ENCODE data around the gene ZFC3H1.

Gene ZFC3H1

GRCh38 chr12:71652656-71653055 is 11.0 kb downstream of the ZFC3H1 start:
- Histone ChIP-seq H3K27me3 (ENCODE audit: low read depth, low read length) (no peaks in the 10 kb centered on the region), H3K4me3 (ENCODE audit: low read depth in 1 of 2, low read length in 2 of 2) (no peak overlapping the region), H3K9me3 (ENCODE audit: control insufficient read depth in 1 of 2, low read length in 2 of 2) (no peaks in the 10 kb centered on the region), H3K4me1 (ENCODE audit: control insufficient read depth in 1 of 2, insufficient read depth in 2 of 2, low read length in 2 of 2) (peaks cover 0 to 15% of the 10 kb centered on the region in 2 donors), H3K36me3 (ENCODE audit: control insufficient read depth in 1 of 2, insufficient read depth in 2 of 2, low read length in 2 of 2) (peaks cover 0 to 16% of the 10 kb centered on the region in 2 donors), H3K27ac (ENCODE audit: low read length) (no peak overlapping the region)

- Histone ChIP-seq H3K27me3 (ENCODE audit: low read depth, low read length) (no peaks in the 10 kb centered on the region), H3K4me3 (ENCODE audit: low read depth in 1 of 2, low read length in 2 of 2) (no peak overlapping the region), H3K4me1 (ENCODE audit: control insufficient read depth in 1 of 2, insufficient read depth in 2 of 2, low read length in 2 of 2) (peaks cover 0 to 6% of the 10 kb centered on the region in 2 donors), H3K36me3 (ENCODE audit: control insufficient read depth in 1 of 2, insufficient read depth in 2 of 2, low read length in 2 of 2) (peaks cover 8 to 32% of the 10 kb centered on the region in 2 donors), H3K9me3 (ENCODE audit: control insufficient read depth in 1 of 2, low read length in 2 of 2) (no peaks in the 10 kb centered on the region), H3K27ac (ENCODE audit: low read length) (no peak overlapping the region)
These were observed 14.2 kb downstream of the ZFC3H1 start for GRCh38 chr12:71649401-71649800.

GRCh38 chr12:71648537-71648936 is 15.1 kb downstream of the ZFC3H1 start:
- H3K27me3 ChIP-seq (ENCODE audit: low read depth, low read length) = no peaks in the 10 kb centered on the region
- H3K4me1 ChIP-seq (ENCODE audit: control insufficient read depth in 1 of 2, insufficient read depth in 2 of 2, low read length in 2 of 2) = peaks cover 0 to 6% of the 10 kb centered on the region in 2 donors
- peaks cover 17 to 41% of the 10 kb centered on the region in 2 donors for H3K36me3 ChIP-seq (ENCODE audit: control insufficient read depth in 1 of 2, insufficient read depth in 2 of 2, low read length in 2 of 2)
- H3K4me3 ChIP-seq (ENCODE audit: low read depth in 1 of 2, low read length in 2 of 2) = no peak overlapping the region
- H3K9me3 ChIP-seq (ENCODE audit: control insufficient read depth in 1 of 2, low read length in 2 of 2) = no peaks in the 10 kb centered on the region
- no peak overlapping the region for H3K27ac ChIP-seq (ENCODE audit: low read length)

- no peak overlapping the region for H3K4me3 ChIP-seq (ENCODE audit: low read depth in 1 of 2, low read length in 2 of 2)
- H3K9me3 ChIP-seq (ENCODE audit: control insufficient read depth in 1 of 2, low read length in 2 of 2) = no peaks in the 10 kb centered on the region
- H3K27ac ChIP-seq (ENCODE audit: low read length) = no peak overlapping the region
- no peaks in the 10 kb centered on the region for H3K27me3 ChIP-seq (ENCODE audit: low read depth, low read length)
- peaks cover 32 to 47% of the 10 kb centered on the region in 2 donors for H3K36me3 ChIP-seq (ENCODE audit: control insufficient read depth in 1 of 2, insufficient read depth in 2 of 2, low read length in 2 of 2)
- peaks cover 0 to 6% of the 10 kb centered on the region in 2 donors for H3K4me1 ChIP-seq (ENCODE audit: control insufficient read depth in 1 of 2, insufficient read depth in 2 of 2, low read length in 2 of 2)
These were observed 17.1 kb downstream of the ZFC3H1 start for GRCh38 chr12:71646512-71646911.

- Histone ChIP-seq H3K27me3 (ENCODE audit: low read depth, low read length) (no peaks in the 10 kb centered on the region), H3K27ac (ENCODE audit: low read length) (no peak overlapping the region), H3K4me3 (ENCODE audit: low read depth in 1 of 2, low read length in 2 of 2) (no peak overlapping the region), H3K4me1 (ENCODE audit: control insufficient read depth in 1 of 2, insufficient read depth in 2 of 2, low read length in 2 of 2) (no peaks in the 10 kb centered on the region), H3K9me3 (ENCODE audit: control insufficient read depth in 1 of 2, low read length in 2 of 2) (no peaks in the 10 kb centered on the region), H3K36me3 (ENCODE audit: control insufficient read depth in 1 of 2, insufficient read depth in 2 of 2, low read length in 2 of 2) (peaks cover 42 to 51% of the 10 kb centered on the region in 2 donors)
These were observed 18.4 kb downstream of the ZFC3H1 start for GRCh38 chr12:71645268-71645667.

GRCh38 chr12:71642264-71642663 is 21.4 kb downstream of the ZFC3H1 start:
- Histone ChIP-seq H3K4me1 (ENCODE audit: control insufficient read depth in 1 of 2, insufficient read depth in 2 of 2, low read length in 2 of 2) (no peaks in the 10 kb centered on the region), H3K4me3 (ENCODE audit: low read depth in 1 of 2, low read length in 2 of 2) (no peak overlapping the region), H3K27ac (ENCODE audit: low read length) (no peak overlapping the region), H3K27me3 (ENCODE audit: low read depth, low read length) (no peaks in the 10 kb centered on the region), H3K9me3 (ENCODE audit: control insufficient read depth in 1 of 2, low read length in 2 of 2) (no peaks in the 10 kb centered on the region), H3K36me3 (ENCODE audit: control insufficient read depth in 1 of 2, insufficient read depth in 2 of 2, low read length in 2 of 2) (peaks cover 56 to 59% of the 10 kb centered on the region in 2 donors)

- Histone ChIP-seq H3K4me1 (ENCODE audit: control insufficient read depth in 1 of 2, insufficient read depth in 2 of 2, low read length in 2 of 2) (no peaks in the 10 kb centered on the region), H3K27ac (ENCODE audit: low read length) (no peak overlapping the region), H3K27me3 (ENCODE audit: low read depth, low read length) (no peaks in the 10 kb centered on the region), H3K9me3 (ENCODE audit: control insufficient read depth in 1 of 2, low read length in 2 of 2) (no peaks in the 10 kb centered on the region), H3K4me3 (ENCODE audit: low read depth in 1 of 2, low read length in 2 of 2) (no peak overlapping the region), H3K36me3 (ENCODE audit: control insufficient read depth in 1 of 2, insufficient read depth in 2 of 2, low read length in 2 of 2) (peaks cover 50 to 61% of the 10 kb centered on the region in 2 donors)
These were observed 22.3 kb downstream of the ZFC3H1 start for GRCh38 chr12:71641390-71641789.

GRCh38 chr12:71640316-71640715 is 23.3 kb downstream of the ZFC3H1 start:
- no peak overlapping the region for H3K4me3 ChIP-seq (ENCODE audit: low read depth in 1 of 2, low read length in 2 of 2)
- no peaks in the 10 kb centered on the region for H3K4me1 ChIP-seq (ENCODE audit: control insufficient read depth in 1 of 2, insufficient read depth in 2 of 2, low read length in 2 of 2)
- H3K27me3 ChIP-seq (ENCODE audit: low read depth, low read length) = no peaks in the 10 kb centered on the region
- peaks cover 42 to 69% of the 10 kb centered on the region in 2 donors for H3K36me3 ChIP-seq (ENCODE audit: control insufficient read depth in 1 of 2, insufficient read depth in 2 of 2, low read length in 2 of 2)
- no peak overlapping the region for H3K27ac ChIP-seq (ENCODE audit: low read length)
- H3K9me3 ChIP-seq (ENCODE audit: control insufficient read depth in 1 of 2, low read length in 2 of 2) = no peaks in the 10 kb centered on the region

- Histone ChIP-seq H3K9me3 (ENCODE audit: control insufficient read depth in 1 of 2, low read length in 2 of 2) (no peaks in the 10 kb centered on the region), H3K36me3 (ENCODE audit: control insufficient read depth in 1 of 2, insufficient read depth in 2 of 2, low read length in 2 of 2) (peaks cover 46 to 69% of the 10 kb centered on the region in 2 donors), H3K27me3 (ENCODE audit: low read depth, low read length) (no peaks in the 10 kb centered on the region), H3K4me1 (ENCODE audit: control insufficient read depth in 1 of 2, insufficient read depth in 2 of 2, low read length in 2 of 2) (no peaks in the 10 kb centered on the region), H3K4me3 (ENCODE audit: low read depth in 1 of 2, low read length in 2 of 2) (no peak overlapping the region), H3K27ac (ENCODE audit: low read length) (no peak overlapping the region)
These were observed 24.3 kb downstream of the ZFC3H1 start for GRCh38 chr12:71639341-71639760.

GRCh38 chr12:71638499-71638898 is 25.1 kb downstream of the ZFC3H1 start:
- H3K36me3 ChIP-seq (ENCODE audit: control insufficient read depth in 1 of 2, insufficient read depth in 2 of 2, low read length in 2 of 2) = peaks cover 46 to 69% of the 10 kb centered on the region in 2 donors

GRCh38 chr12:71636704-71637115 is 26.9 kb downstream of the ZFC3H1 start:
- no peaks in the 10 kb centered on the region for H3K9me3 ChIP-seq (ENCODE audit: control insufficient read depth in 1 of 2, low read length in 2 of 2)
- H3K27ac ChIP-seq (ENCODE audit: low read length) = no peak overlapping the region
- no peaks in the 10 kb centered on the region for H3K27me3 ChIP-seq (ENCODE audit: low read depth, low read length)
- no peak overlapping the region for H3K4me3 ChIP-seq (ENCODE audit: low read depth in 1 of 2, low read length in 2 of 2)
- H3K4me1 ChIP-seq (ENCODE audit: control insufficient read depth in 1 of 2, insufficient read depth in 2 of 2, low read length in 2 of 2) = no peaks in the 10 kb centered on the region
- peaks cover 55 to 74% of the 10 kb centered on the region in 2 donors for H3K36me3 ChIP-seq (ENCODE audit: control insufficient read depth in 1 of 2, insufficient read depth in 2 of 2, low read length in 2 of 2)

More at GRCh38 chr12:71638499-71638898, 25.1 kb downstream of the ZFC3H1 start:
- Histone ChIP-seq H3K27me3 (ENCODE audit: low read depth, low read length) (no peaks in the 10 kb centered on the region), H3K27ac (ENCODE audit: low read length) (no peak overlapping the region), H3K9me3 (ENCODE audit: control insufficient read depth in 1 of 2, low read length in 2 of 2) (no peaks in the 10 kb centered on the region), H3K4me1 (ENCODE audit: control insufficient read depth in 1 of 2, insufficient read depth in 2 of 2, low read length in 2 of 2) (no peaks in the 10 kb centered on the region), H3K4me3 (ENCODE audit: low read depth in 1 of 2, low read length in 2 of 2) (no peak overlapping the region)

GRCh38 chr12:71627438-71628002 is 36.1 kb downstream of the ZFC3H1 start:
- peaks cover 77 to 92% of the 10 kb centered on the region in 2 donors for H3K36me3 ChIP-seq (ENCODE audit: control insufficient read depth in 1 of 2, insufficient read depth in 2 of 2, low read length in 2 of 2)
- H3K4me3 ChIP-seq (ENCODE audit: low read depth in 1 of 2, low read length in 2 of 2) = no peak overlapping the region
- H3K27me3 ChIP-seq (ENCODE audit: low read depth, low read length) = no peaks in the 10 kb centered on the region
- H3K27ac ChIP-seq (ENCODE audit: low read length) = no peak overlapping the region
- no peaks in the 10 kb centered on the region for H3K4me1 ChIP-seq (ENCODE audit: control insufficient read depth in 1 of 2, insufficient read depth in 2 of 2, low read length in 2 of 2)
- no peaks in the 10 kb centered on the region for H3K9me3 ChIP-seq (ENCODE audit: control insufficient read depth in 1 of 2, low read length in 2 of 2)
